Tibial nerve (tissue), 4 donors: Measurements from ENCODE around the gene KCNT1. TPM values are rescaled to one million over a fixed set of nuclear protein-coding genes. Genes with fewer than 3 reads are reported as not detected.

ENCODE experiments used
- DNase-seq, 2 donors: peaks; one replicate each; pipeline ENCODE4 v3.0.0-alpha.2; 2019; ENCODE audit warnings: low spot score in 2 of 2
- H3K27ac ChIP-seq, 4 donors: fragments of 200-600 bp; sonication (generic) in 3 of 4; one replicate each; pipeline ENCODE4 v1.5.1; 2017 to 2019; ENCODE audit warnings: mild to moderate bottlenecking in 1 of 4
- H3K27me3 ChIP-seq, 2 donors: fragments of 200-600 bp; sonication (generic) in 1 of 2; one replicate each; pipeline versions ENCODE4 v1.5.1 to v1.6.0; 2017 to 2019
- H3K36me3 ChIP-seq, 3 donors: fragments of 200-600 bp; sonication (generic); one replicate each; pipeline ENCODE4 v1.5.1; 2018 to 2019
- H3K4me1 ChIP-seq, 4 donors: fragments of 200-600 bp; sonication (generic) in 3 of 4; one replicate each; pipeline ENCODE4 v1.5.1; 2017 to 2019
- H3K4me3 ChIP-seq, 4 donors: fragments of 200-600 bp; sonication (generic) in 3 of 4; one replicate each; pipeline ENCODE4 v1.5.1; 2017 to 2019; ENCODE audit warnings: mild to moderate bottlenecking in 1 of 4, moderate library complexity in 1 of 4
- H3K9me3 ChIP-seq, 4 donors: fragments of 200-600 bp; sonication (generic) in 3 of 4; one replicate each; pipeline ENCODE4 v1.5.1; 2017 to 2019
- CTCF ChIP-seq, 5 experiments: fragments of 200-600 bp in 3 of 5; fragments of 450-650 bp in 2 of 5; sonication (generic) in 3 of 5; IDR thresholded peaks; one replicate each; pipeline ENCODE4 v1.5.1; 2016 to 2019; ENCODE audit warnings: antibody characterized with exemption in 5 of 5, mild to moderate bottlenecking in 3 of 5, moderate library complexity in 2 of 5
- EP300 ChIP-seq, 2 donors: sonication (generic); formaldehyde crosslinking; IDR thresholded peaks; one replicate each; pipeline ENCODE4 v1.6.1; 2017; ENCODE audit warnings: antibody characterized with exemption in 2 of 2, mild to moderate bottlenecking in 1 of 2
- POLR2A ChIP-seq, 2 donors: fragments of 450-650 bp; IDR thresholded peaks; one replicate each; pipeline ENCODE4 v1.6.1; 2017; ENCODE audit warnings: antibody characterized with exemption in 2 of 2, mild to moderate bottlenecking in 2 of 2, moderate library complexity in 2 of 2
- WGBS, 2 donors: methylation state at CpG; one replicate each; pipeline ENCODE4 v1.1.5; 2018; 5-methylcytosine and 5-hydroxymethylcytosine counted together
- total RNA-seq, 4 donors: library from RNA; depleted of rRNA; stranded (reverse); fragments of >200 nt; gene quantifications; one replicate each; pipeline ENCODE4 v1.1.0, GENCODE V29; 2016

The KCNT1 gene
- total RNA-seq, 4 donors from 2014 or later = under 0.01 to 0.39 TPM; not detected in 2

DNA sequence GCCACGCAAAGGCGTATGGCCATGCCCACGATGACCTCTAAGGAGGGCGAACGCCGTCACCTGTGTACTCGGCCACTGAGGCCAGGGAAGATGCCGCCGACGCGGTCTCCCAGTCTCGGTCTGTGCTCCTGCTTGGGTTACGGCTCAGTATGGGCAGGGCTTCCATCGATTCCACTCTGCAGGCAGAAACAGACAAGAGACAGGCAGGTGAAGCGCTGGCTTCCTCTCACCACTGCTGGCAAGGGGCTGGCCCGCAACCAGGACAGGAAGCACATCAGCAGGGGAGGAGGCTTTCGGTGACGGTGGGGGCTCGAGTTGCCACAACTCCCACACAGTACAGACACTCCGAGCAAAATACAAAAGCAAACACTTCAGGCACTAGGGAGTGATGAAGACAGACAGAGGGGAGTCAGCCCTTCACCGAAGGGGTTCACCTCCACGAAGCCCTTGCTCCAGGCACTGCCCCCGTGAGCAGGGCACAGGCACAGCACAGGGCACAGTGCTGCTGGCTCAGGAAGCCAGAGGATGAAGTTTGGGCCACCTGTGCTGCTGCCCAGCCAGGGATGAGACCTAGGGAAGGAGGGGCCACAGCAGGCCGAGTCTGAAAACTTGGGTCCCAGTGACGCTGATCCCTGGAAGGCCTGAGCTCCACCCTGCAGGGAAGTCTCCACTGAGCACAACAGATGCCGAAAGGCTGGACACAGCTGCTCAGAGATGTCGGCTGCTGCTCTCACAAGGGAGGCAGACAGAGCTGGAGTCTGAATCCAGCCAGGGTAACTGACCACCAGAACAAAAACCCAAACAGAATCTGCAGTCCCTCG lies 114.1 kb downstream of the KCNT1 start:
- H3K36me3 ChIP-seq = peaks cover 6 to 99% (median 52%) of the 10 kb centered on the region in 3 donors
- no peak overlapping the region for H3K4me3 ChIP-seq
- no peaks in the 10 kb centered on the region for H3K27me3 ChIP-seq
- TF ChIP-seq CTCF (IDR thresholded peaks at IDR 0.05) (no peak), POLR2A (IDR thresholded peaks at IDR 0.05) (no peak), EP300 (IDR thresholded peaks at IDR 0.05) (no peak)
- WGBS, 2 donors = 86% methylated on average over 27 to 28 of the region's 28 CpGs
- no peaks in the 10 kb centered on the region for H3K4me1 ChIP-seq
- no peak for DNase-seq
- no peak overlapping the region for H3K27ac ChIP-seq
- no peaks in the 10 kb centered on the region for H3K9me3 ChIP-seq

- no peak for DNase-seq
Measured at GRCh38 chr9:135816651-135816970, 114.6 kb downstream of the KCNT1 start.

DNA sequence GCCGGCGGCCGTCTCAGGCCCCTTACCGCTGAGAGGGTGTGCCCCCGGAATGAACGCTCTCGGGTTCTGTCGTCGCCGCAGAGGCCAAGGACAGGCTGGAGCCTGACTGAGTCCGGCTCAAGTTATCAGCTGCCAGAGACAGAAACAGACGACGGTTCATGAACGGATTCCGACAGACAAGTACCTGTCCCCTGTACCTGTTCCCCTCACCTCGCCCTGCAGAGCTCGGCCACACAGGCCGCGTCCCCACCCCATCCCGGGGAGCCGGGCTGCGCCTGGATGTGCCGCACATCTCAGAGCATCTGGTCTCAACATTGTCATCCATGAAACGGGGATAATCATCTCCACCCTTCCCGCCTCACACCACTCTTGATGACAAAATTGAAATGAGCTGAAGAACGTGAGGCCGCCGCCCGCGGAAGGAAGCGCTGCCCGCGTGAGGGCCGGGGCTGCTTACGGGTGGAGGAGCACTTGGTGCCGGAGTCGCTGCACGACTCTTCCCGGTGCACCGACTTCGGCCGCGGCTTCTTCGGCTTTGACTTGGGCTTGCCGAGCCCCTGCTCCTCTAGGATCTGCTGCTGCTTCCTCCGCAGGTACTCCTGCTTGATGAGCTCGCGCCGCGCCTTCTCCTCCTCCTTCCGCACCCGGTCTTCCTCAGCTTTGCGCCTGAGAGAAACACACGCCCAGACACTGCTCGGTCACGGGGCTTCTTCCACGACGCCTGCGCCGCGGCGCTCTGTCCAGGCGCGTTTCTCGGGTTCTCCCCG lies 116.1 kb downstream of the KCNT1 start:
- no peaks in the 10 kb centered on the region for H3K27me3 ChIP-seq
- H3K4me3 ChIP-seq = no peak overlapping the region
- H3K36me3 ChIP-seq = peaks cover 9 to 99% (median 61%) of the 10 kb centered on the region in 3 donors
- no peak overlapping the region for H3K27ac ChIP-seq
- DNase-seq = no peak
- TF ChIP-seq EP300 (IDR thresholded peaks at IDR 0.05) = no peak
- TF ChIP-seq CTCF (IDR thresholded peaks at IDR 0.05) = no peak
- no peak for TF ChIP-seq POLR2A (IDR thresholded peaks at IDR 0.05)
- H3K4me1 ChIP-seq = no peaks in the 10 kb centered on the region
- 96 to 97% methylated on average over 66 of the region's 66 CpGs for WGBS, 2 donors
- H3K9me3 ChIP-seq = no peaks in the 10 kb centered on the region

More at GRCh38 chr9:135816651-135816970, 114.6 kb downstream of the KCNT1 start:
- no peak overlapping the region for H3K4me3 ChIP-seq
- H3K27ac ChIP-seq = no peak overlapping the region
- no peaks in the 10 kb centered on the region for H3K4me1 ChIP-seq
- H3K27me3 ChIP-seq = no peaks in the 10 kb centered on the region
- no peaks in the 10 kb centered on the region for H3K9me3 ChIP-seq
- 90 to 91% methylated on average over 12 of the region's 12 CpGs for WGBS, 2 donors
- H3K36me3 ChIP-seq = peaks cover 6 to 99% (median 51%) of the 10 kb centered on the region in 3 donors
- TF ChIP-seq CTCF (IDR thresholded peaks at IDR 0.05) = no peak
- TF ChIP-seq EP300 (IDR thresholded peaks at IDR 0.05) = no peak
- no peak for TF ChIP-seq POLR2A (IDR thresholded peaks at IDR 0.05)

DNA sequence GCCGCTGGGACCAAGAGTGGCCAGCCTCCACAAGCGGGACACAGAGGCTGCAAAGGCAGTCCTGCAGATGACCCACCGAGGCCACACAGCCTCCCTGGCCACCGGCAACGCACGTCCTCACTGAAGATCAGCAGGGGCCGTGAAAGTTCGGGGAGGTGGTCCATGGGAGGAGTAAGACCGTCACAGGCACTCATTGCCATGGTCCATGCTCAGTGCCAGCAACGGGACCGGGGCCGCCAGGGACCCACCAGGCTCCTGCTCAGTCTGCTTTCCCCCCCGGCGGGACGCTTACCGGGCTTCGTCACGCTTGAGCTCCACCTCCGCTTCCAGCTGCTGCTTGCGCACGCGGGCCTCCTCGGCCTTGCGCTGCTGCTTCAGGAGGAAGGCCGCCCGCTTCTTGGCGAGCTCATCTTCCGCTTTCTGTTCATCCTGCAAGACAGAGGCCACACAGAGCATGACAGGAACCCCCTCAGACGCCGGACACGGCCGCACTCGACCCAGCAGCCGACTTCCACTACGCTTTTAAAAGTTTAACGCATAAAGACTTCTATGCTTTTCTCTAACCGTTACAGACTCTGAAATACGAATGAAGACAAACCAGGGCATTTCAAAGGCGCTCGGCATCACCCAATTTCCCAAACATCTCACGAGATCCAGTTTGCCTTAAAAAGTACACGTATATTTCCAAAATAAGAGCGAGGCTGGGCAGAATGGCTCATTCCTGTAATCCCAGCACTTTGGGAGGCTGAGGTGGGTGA lies 116.9 kb downstream of the KCNT1 start:
- DNase-seq = no peak

More for the DNA sequence above, 116.9 kb downstream of the KCNT1 start:
- H3K27ac ChIP-seq = no peak overlapping the region
- H3K4me3 ChIP-seq = no peak overlapping the region
- TF ChIP-seq CTCF (IDR thresholded peaks at IDR 0.05) = no peak
- no peak for TF ChIP-seq EP300 (IDR thresholded peaks at IDR 0.05)
- TF ChIP-seq POLR2A (IDR thresholded peaks at IDR 0.05) = no peak
- H3K9me3 ChIP-seq = no peaks in the 10 kb centered on the region
- WGBS, 2 donors = 95 to 96% methylated on average over 38 to 43 of the region's 43 CpGs
- peaks cover 9 to 99% (median 58%) of the 10 kb centered on the region in 3 donors for H3K36me3 ChIP-seq
- H3K27me3 ChIP-seq = no peaks in the 10 kb centered on the region
- no peaks in the 10 kb centered on the region for H3K4me1 ChIP-seq
